Central memory CD8-positive, alpha-beta T cell (primary cell): Measurements from ENCODE around the gene CLNS1A.
"Not testable (repeated sequence)": the region's sequence is repeated elsewhere in the genome, so short reads cannot be mapped to it uniquely, and the experiment has no call there.

Source experiments
- ATAC-seq: fragments of 150-1000 bp; cut with Tn5 transposase; replicated peaks from 2 replicates; pipeline ENCODE4 v1.10.0; 2022; ENCODE audit warnings: mild to moderate bottlenecking, moderate FRiP score, moderate number of reproducible peaks; ENCODE audit not compliant: poor library complexity, severe bottlenecking; ENCODE audit errors: extremely low read depth
- DNase-seq, 2 donors: peaks; one replicate each; pipeline ENCODE4 v3.0.0; 2021; ENCODE audit warnings: low spot score in 2 of 2
- H3K27ac Mint-ChIP-seq: one replicate; pipeline ENCODE4 v1.8.0; 2022; ENCODE audit warnings: low read depth, mild to moderate bottlenecking, moderate library complexity, mixed read lengths
- H3K27me3 Mint-ChIP-seq: one replicate; pipeline ENCODE4 v1.8.0; 2022; ENCODE audit warnings: mixed read lengths
- H3K36me3 Mint-ChIP-seq: one replicate; pipeline ENCODE4 v1.8.0; 2022; ENCODE audit warnings: mild to moderate bottlenecking, moderate library complexity, mixed read lengths; ENCODE audit not compliant: insufficient read depth
- H3K4me1 Mint-ChIP-seq: one replicate; pipeline ENCODE4 v1.8.0; 2022; ENCODE audit warnings: mixed read lengths
- H3K4me3 Mint-ChIP-seq: one replicate; pipeline ENCODE4 v1.8.0; 2022; ENCODE audit warnings: mild to moderate bottlenecking, moderate library complexity, mixed read lengths
- H3K9me3 Mint-ChIP-seq: one replicate; pipeline ENCODE4 v1.8.0; 2022; ENCODE audit warnings: mixed read lengths

Gene CLNS1A

DNA sequence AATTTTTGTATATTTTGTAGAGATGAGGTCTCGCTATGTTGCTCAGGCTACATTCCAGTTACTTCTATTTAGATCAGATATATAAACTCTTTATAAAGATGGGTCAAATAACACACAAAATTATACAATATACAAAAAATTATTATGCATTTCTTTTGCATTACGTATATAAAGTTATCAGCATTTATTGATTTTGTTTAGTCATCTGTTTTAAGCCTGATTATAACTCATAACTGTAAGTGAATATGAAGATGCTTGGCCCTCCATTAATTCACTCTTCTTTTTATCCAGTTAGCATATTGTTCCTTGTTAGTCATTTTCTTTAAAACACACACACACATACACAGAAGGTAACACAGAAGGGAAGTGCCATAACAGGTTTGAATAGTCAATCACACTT is 33.3 kb downstream of the CLNS1A start:
- DNase-seq (no peak), ATAC-seq (no peak)
- H3K4me1 Mint-ChIP-seq = no peaks in the 10 kb centered on the region
- H3K4me3 Mint-ChIP-seq = no peak overlapping the region
- H3K27ac Mint-ChIP-seq = no peak overlapping the region
- H3K36me3 Mint-ChIP-seq = peaks cover 2% of the 10 kb centered on the region
- no peaks in the 10 kb centered on the region for H3K27me3 Mint-ChIP-seq
- no peaks in the 10 kb centered on the region for H3K9me3 Mint-ChIP-seq

DNA sequence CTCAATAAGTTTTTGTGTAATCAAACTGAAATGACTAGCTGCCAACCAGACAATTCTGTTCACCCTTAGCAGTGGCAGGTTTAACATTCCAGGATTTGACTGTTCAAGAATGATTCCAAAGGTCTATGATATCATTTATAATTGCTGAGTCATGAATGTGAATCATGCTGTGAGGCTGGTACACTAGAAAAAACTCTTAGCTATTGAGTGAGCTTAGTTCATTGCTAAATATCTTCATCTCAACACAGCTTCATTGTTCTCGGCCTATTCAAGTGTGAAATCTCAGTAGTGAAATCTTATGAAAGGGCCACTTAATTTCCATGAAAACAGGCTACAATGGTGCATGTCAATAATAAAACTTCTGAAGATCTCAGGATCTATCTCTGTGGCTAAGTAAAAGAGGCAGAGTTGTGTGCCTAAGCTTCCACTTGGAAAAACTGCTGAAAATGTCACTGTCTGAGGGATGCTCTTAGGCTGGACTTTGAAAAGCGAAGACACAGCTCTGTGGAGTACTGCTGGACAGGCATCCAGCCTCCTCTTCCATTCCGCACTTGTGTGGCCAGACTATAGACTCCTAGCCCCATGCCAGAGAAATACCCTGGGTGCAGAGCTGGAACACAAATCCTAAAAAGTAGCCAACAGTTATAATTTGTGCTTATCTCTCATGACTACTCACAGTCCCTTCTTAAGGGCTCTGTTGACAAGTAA is 35.1 kb downstream of the CLNS1A start:
- Mint-ChIP-seq H3K27me3 (no peaks in the 10 kb centered on the region), H3K4me1 (no peaks in the 10 kb centered on the region), H3K4me3 (no peak overlapping the region), H3K27ac (no peak overlapping the region), H3K9me3 (no peaks in the 10 kb centered on the region), H3K36me3 (no peaks in the 10 kb centered on the region)
- DNase-seq (no peak), ATAC-seq (no peak)

DNA sequence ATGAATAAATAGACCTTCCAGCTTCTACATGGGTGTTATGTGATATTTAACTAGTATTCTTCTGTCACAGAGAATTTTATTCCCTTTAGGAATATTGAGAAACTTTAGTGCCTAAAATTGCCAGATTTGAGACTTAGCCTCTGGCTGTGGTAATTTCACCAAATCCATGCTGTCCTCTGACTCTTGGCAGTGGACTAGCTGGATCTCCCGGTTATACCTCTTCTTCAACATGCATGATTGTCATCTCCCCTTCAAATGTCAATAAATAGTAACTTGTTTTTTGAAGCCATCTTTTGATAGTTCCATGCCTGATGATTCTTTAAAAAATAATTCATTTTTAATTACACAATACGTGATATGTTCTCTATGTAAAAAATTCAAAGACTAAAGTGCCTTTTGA is 39.4 kb downstream of the CLNS1A start:
- no peak for DNase-seq
- H3K36me3 Mint-ChIP-seq = peaks cover 1% of the 10 kb centered on the region
- H3K4me1 Mint-ChIP-seq = no peaks in the 10 kb centered on the region
- H3K4me3 Mint-ChIP-seq = no peak overlapping the region
- no peak for ATAC-seq
- no peaks in the 10 kb centered on the region for H3K27me3 Mint-ChIP-seq
- no peaks in the 10 kb centered on the region for H3K9me3 Mint-ChIP-seq
- H3K27ac Mint-ChIP-seq = no peak overlapping the region

DNA sequence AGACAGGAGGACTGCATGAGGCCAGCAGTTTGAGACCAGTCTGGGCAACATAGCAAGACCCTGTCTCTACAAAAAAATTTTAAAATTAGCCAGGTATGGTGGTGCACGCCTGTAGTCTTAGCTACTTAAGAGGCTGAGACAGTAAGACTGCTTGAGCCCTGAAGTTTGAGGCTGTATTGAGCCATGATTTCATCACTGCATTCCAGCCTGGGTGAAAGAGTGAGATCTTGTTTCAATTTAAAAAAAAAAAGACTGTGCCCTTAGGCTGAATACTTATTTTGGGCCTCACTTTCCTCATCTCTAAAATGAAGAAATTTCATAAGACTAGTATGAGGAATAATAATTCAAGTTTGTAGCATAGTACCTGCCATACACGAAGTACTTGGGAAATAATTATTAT is 41.0 kb downstream of the CLNS1A start:
- Mint-ChIP-seq H3K9me3 (no peaks in the 10 kb centered on the region), H3K4me1 (no peaks in the 10 kb centered on the region), H3K27me3 (no peaks in the 10 kb centered on the region), H3K36me3 (peaks cover 1% of the 10 kb centered on the region), H3K4me3 (no peak overlapping the region), H3K27ac (no peak overlapping the region)
- no peak for ATAC-seq
- no peak for DNase-seq

DNA sequence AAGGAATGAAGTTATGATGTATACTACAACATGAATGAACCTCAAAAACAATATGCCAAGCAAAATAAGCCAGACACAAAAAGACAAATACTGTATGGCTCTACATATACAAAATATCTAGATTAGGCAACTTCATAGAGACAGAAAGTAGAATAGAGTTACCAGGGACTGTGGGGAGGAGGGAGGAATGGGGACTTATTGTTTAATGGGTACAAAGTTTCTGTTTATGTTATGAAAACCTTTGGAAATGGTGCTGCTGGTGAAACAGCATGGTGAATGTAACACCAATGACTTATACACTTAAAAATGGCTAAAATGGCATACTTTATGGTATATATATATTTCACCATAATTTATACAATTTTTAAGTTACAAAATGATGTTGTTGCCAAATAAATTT is 43.7 kb downstream of the CLNS1A start:
- DNase-seq = no peak
- ATAC-seq = no peak
- peaks cover 15% of the 10 kb centered on the region for H3K4me1 Mint-ChIP-seq
- no peaks in the 10 kb centered on the region for H3K27me3 Mint-ChIP-seq
- no peaks in the 10 kb centered on the region for H3K9me3 Mint-ChIP-seq
- H3K36me3 Mint-ChIP-seq = peaks cover 5% of the 10 kb centered on the region
- H3K27ac Mint-ChIP-seq = no peak overlapping the region
- H3K4me3 Mint-ChIP-seq = no peak overlapping the region

DNA sequence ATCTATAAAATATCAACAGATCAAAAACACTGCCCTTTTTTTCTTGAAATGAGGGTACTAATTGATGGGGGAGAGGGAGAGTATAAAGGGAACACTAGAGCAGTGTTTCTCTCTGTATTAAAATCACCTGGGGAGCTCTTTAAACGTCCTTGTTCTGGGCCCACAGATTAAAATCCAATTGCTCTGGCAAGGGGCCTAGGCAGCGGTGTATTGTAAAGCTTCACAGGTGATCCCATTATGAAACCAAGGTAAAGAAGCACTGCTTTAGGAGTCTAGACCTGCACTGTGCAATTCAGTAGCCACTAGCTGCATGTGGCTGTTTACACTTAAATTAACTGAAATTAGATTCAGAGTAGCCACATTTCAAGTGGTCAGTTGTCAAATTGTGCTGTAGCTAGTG is 44.9 kb downstream of the CLNS1A start:
- DNase-seq (no peak), ATAC-seq (no peak)
- no peak overlapping the region for H3K27ac Mint-ChIP-seq
- H3K4me1 Mint-ChIP-seq = peaks cover 18% of the 10 kb centered on the region
- no peaks in the 10 kb centered on the region for H3K9me3 Mint-ChIP-seq
- H3K36me3 Mint-ChIP-seq = peaks cover 5% of the 10 kb centered on the region
- no peak overlapping the region for H3K4me3 Mint-ChIP-seq
- H3K27me3 Mint-ChIP-seq = no peaks in the 10 kb centered on the region

DNA sequence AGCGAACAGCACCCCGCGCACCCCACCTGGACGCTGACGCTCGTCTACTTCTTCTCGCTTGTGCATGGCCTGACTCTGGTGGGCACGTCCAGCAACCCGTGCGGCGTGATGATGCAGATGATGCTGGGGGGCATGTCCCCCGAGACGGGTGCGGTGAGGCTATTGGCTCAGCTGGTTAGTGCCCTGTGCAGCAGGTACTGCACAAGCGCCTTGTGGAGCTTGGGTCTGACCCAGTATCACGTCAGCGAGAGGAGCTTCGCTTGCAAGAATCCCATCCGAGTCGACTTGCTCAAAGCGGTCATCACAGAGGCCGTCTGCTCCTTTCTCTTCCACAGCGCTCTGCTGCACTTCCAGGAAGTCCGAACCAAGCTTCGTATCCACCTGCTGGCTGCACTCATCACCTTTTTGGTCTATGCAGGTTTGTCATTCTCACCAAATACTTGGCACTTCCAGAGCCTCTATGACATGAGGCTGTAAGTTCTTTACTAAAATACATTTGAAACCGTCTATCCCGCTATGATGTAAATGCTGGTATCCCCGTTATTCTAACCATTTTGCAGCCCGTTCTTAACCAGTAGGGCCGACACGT is 47.3 kb downstream of the CLNS1A start:
- H3K36me3 Mint-ChIP-seq = peaks cover 5% of the 10 kb centered on the region
- ATAC-seq (no peak), DNase-seq (no peak)

DNA sequence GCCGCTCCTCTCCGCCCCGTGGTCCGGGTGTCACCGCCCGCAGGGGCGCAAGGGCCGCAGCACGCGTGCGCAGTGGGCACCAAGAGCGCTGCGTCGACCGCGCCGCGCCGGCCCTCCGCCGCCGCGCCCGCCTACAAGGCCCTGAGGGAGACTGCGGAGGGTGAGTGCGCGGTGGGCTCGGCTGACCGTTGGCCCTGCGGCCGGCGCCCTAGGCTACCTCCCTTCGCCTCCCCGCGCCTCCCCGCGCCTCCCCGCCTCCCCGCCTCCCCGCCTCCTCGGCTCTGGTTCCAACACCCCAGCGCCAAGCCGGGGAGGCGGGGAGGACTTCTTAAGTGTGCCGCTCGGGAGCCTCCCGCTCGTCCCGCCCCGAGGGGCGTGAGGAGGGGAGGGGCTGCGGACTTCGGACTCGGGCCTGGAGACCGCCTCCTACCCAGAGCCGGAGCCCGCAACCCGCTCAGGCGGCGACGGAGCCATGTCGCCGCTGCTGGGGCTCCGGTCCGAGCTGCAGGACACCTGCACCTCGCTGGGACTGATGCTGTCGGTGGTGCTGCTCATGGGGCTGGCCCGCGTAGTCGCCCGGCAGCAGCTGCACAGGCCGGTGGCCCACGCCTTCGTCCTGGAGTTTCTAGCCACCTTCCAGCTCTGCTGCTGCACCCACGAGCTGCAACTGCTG is 47.9 kb downstream of the CLNS1A start, which contains the start of gene AQP11:
AQP11 (plus strand) TSS at position 433 of the 673 bp plus-strand sequence; CDS start at position 473, 40 bp downstream.
- Mint-ChIP-seq H3K4me1 (peaks cover 18% of the 10 kb centered on the region), H3K27ac (peak within 1 kb of the TSS; percentile 25), H3K9me3 (no peaks in the 10 kb centered on the region), H3K4me3 (peak within 1 kb of the TSS; percentile 87), H3K27me3 (peaks cover 25% of the 10 kb centered on the region), H3K36me3 (peaks cover 4% of the 10 kb centered on the region)
- DNase-seq = peak in 1 of 2 donors; percentile 12
- peak; percentile 54 for ATAC-seq

More for the DNA sequence above, 47.3 kb downstream of the CLNS1A start:
- Mint-ChIP-seq H3K4me3 (peak overlapping the region; percentile 87), H3K4me1 (peaks cover 18% of the 10 kb centered on the region), H3K27ac (no peak overlapping the region), H3K27me3 (peaks cover 20% of the 10 kb centered on the region), H3K9me3 (no peaks in the 10 kb centered on the region)

DNA sequence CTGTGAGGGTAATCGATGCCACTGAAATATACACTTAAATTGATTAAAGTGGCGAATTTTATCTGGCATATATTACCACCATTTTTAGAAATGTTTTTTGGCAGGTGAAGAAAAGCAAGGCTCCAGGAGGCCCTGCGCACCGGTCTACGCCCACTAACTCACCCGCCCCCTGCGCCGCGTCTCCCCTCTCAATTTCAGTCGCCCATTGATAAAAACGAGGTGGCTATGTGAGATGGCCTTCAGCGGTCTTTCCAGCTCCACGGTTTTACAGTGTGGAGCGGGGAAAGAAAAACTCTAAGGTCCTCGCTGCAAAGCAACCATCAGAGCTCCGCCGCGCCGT is 48.4 kb downstream of the CLNS1A start:
- DNase-seq (no peak), ATAC-seq (no peak)
- peak overlapping the region; percentile 87 for H3K4me3 Mint-ChIP-seq
- H3K36me3 Mint-ChIP-seq = peaks cover 4% of the 10 kb centered on the region
- H3K27me3 Mint-ChIP-seq = peaks cover 25% of the 10 kb centered on the region
- H3K9me3 Mint-ChIP-seq = no peaks in the 10 kb centered on the region
- H3K4me1 Mint-ChIP-seq = peaks cover 18% of the 10 kb centered on the region
- H3K27ac Mint-ChIP-seq = peak overlapping the region; percentile 25

DNA sequence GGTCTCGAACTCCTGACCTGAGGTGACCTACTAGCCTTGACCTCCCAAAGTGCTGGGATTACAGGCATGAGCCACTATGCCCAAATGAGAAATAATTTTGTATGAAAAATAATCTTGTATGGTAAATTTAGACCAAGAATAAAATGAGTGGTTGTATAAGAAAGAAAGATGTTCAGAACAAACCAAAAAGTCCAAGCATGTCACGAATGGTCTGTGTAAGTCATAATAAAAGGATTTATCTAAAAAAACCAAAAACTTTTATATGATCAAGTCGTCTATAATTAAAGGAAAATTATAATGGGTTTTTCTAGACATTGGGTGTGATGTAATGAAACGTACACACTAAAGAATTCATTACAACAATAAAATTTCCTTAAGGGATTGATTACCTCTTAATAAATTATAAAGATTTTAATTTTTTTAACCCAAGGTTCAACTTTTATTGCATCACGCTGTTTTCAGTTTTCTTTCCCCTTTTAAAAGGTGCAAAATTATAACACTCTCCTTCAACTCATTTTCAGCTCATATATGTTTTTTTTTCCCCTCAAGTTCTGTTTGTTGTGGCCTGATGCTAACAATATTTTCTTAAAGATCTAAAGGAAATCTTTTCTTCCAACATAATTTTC is 56.8 kb downstream of the CLNS1A start:
- DNase-seq = no peak
- Mint-ChIP-seq H3K27ac (no peak overlapping the region), H3K9me3 (no peaks in the 10 kb centered on the region), H3K27me3 (peaks cover 11% of the 10 kb centered on the region), H3K4me1 (no peaks in the 10 kb centered on the region), H3K36me3 (no peaks in the 10 kb centered on the region), H3K4me3 (no peak overlapping the region)
- ATAC-seq = no peak

DNA sequence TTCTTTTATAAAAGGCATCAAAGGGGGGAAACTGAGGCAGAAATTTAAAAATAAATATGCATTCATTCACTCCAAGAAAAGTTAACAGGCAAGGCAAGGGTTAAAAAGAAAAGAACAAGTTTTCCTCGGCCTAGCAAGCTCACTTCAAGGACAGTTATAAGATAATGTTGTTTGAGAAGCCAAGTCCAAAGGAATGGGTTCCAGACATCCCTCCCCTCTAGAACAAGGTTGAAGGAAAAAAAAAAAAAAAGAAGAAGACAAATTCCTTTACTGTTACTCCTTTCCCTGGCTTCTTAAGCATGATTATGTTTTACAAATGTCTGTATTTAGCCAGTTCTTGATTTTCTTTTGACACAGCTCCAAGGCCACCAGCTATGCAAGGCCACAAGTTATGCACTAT is 62.2 kb downstream of the CLNS1A start:
- H3K4me1 Mint-ChIP-seq, H3K27me3 Mint-ChIP-seq, H3K4me3 Mint-ChIP-seq, DNase-seq, H3K27ac Mint-ChIP-seq, H3K36me3 Mint-ChIP-seq, ATAC-seq, H3K9me3 Mint-ChIP-seq: not testable (repeated sequence)

DNA sequence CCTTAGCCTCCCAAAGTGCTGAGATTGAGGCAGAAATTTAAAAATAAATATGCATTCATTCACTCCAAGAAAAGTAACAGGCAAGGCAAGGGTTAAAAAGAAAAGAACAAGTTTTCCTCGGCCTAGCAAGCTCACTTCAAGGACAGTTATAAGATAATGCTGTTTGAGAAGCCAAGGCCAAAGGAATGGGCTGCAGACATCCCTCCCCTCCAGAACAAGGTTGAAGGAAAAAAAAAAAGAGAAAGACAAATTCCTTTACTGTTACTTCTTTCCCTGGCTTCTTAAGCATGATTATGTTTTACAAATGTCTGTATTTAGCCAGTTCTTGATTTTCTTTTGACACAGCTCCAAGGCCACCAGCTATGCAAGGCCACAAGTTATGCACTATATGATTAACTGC is 66.7 kb downstream of the CLNS1A start:
- not testable (repeated sequence) for H3K4me3 Mint-ChIP-seq, H3K36me3 Mint-ChIP-seq, ATAC-seq, DNase-seq, H3K4me1 Mint-ChIP-seq, H3K27ac Mint-ChIP-seq, H3K9me3 Mint-ChIP-seq
- peaks cover 38% of the 10 kb centered on the region for H3K27me3 Mint-ChIP-seq

DNA sequence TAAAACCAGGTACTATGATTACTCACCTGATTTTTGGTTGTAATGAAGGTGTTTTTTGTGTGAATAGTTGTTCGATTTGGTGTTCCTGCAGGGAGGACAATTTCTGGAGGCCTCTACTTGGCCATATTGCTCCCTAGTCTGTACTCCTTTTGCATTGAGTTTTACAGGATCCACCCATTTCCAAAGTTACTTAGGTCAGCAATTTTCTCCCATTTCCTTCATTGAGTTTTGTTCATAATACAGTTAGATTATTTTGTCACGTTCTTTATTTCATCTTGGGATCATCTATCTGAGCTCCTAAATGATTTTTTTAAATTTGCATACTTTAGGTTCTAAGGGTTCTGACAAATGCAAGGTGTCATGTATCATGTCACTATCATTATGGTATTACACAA is 67.9 kb downstream of the CLNS1A start:
- Mint-ChIP-seq H3K4me1 (no peaks in the 10 kb centered on the region), H3K27me3 (peaks cover 45% of the 10 kb centered on the region), H3K9me3 (no peaks in the 10 kb centered on the region), H3K36me3 (no peaks in the 10 kb centered on the region), H3K4me3 (no peak overlapping the region), H3K27ac (no peak overlapping the region)
- DNase-seq (no peak), ATAC-seq (no peak)
